CD4-positive, alpha-beta T cell treated with Interleukin-15 for 1 hour (primary cell): Measurements from ENCODE around the gene MYO5C.

Source experiments
- DNase-seq: peaks from one replicate; pipeline ENCODE4 v3.0.0-alpha.2; 2020

MYO5C gene, protein sequence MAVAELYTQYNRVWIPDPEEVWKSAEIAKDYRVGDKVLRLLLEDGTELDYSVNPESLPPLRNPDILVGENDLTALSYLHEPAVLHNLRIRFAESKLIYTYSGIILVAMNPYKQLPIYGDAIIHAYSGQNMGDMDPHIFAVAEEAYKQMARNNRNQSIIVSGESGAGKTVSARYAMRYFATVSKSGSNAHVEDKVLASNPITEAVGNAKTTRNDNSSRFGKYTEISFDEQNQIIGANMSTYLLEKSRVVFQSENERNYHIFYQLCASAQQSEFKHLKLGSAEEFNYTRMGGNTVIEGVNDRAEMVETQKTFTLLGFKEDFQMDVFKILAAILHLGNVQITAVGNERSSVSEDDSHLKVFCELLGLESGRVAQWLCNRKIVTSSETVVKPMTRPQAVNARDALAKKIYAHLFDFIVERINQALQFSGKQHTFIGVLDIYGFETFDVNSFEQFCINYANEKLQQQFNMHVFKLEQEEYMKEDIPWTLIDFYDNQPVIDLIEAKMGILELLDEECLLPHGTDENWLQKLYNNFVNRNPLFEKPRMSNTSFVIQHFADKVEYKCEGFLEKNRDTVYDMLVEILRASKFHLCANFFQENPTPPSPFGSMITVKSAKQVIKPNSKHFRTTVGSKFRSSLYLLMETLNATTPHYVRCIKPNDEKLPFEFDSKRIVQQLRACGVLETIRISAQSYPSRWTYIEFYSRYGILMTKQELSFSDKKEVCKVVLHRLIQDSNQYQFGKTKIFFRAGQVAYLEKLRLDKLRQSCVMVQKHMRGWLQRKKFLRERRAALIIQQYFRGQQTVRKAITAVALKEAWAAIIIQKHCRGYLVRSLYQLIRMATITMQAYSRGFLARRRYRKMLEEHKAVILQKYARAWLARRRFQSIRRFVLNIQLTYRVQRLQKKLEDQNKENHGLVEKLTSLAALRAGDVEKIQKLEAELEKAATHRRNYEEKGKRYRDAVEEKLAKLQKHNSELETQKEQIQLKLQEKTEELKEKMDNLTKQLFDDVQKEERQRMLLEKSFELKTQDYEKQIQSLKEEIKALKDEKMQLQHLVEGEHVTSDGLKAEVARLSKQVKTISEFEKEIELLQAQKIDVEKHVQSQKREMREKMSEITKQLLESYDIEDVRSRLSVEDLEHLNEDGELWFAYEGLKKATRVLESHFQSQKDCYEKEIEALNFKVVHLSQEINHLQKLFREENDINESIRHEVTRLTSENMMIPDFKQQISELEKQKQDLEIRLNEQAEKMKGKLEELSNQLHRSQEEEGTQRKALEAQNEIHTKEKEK (N-terminal part only)

DNA sequence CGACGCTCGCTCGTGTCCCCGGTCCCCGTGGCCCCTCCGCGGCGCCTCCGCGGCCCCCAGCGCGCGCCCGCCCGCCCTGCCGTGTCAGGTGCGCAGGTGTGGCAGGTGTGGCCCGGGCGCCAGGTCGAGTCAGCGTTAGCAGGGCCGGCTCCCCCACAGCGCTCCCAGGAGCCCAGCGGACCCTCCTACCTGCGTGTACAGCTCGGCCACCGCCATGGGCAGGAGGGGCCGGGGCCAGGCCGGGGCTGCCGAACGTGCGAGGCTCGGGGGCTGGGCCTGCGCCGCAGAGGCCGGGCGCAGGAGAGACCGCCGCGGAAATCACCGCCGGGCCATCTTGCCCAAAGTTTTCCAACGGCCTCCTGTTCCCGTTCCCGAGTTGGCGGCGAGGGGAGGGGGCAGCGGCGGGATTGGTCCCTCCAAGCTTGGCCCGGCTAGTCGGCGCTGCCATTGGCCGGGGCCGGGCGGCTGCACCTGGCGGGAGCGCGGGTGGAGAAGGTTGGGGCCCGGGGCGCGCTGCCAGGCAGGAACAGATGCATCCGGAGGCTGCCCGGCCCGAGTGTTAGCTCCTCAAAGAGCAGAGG lies at the start of gene MYO5C:
TSS of gene MYO5C (minus strand) at position 384 of the 581 bp plus-strand sequence. CDS start at position 216, 168 bp downstream.
- no peak for DNase-seq

DNA sequence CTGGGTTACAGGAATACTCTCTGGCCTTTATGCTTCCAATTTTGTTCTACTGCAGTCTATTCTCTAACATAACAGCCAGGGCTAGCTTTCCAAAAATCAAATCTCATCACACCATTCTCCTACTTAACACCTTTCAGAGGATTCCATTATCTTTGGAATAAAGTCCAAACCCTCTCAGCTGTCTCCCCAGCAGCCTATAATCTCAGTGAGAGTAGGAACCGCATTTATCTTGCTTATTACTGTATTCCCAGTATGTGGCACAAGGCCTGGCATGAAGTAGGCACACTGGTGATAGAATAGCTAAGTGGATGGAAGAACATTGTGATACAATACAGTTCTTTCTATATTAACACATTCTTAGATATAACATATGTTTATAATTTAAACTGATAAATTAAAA lies 49.0 kb upstream of the MYO5C start:
- DNase-seq, result no peak

DNA sequence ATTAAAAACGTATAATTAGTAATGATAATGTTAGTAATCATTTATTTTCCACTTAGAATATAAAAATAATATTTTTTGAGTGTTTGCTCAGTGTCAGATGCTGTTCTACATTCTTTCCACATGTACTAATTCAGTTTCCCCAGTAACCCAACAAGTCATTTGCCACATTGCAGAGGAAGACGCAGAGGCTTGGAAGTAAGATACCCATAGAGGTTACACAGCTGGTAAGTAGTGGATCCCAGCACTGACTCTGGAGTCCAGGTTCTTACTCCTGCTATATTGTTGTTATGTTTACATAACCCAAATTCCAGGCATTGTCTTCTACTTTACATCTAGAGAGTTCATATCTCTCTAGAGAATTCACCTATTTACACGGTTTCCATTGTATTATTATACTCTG lies 48.2 kb upstream of the MYO5C start:
- DNase-seq, result no peak

DNA sequence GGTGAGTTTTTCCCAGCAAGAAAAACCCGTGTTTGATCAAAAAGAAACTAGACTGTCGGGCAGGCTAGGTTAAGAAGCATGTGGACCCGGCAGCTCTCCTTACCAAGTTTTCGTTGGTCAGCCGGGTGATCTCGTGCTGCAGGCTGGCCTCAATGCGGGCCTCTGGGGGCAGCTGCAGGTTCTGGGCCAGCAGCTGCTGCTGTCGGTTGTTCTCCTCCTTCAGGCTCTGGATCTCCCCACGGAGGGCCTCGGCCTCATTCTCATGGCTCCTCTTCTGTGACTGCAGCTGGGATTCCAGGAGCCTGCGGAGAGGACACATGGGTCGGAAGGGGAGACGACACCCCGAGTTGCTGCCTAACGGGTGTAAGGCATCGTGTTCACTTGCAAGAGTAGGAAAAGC lies 44.5 kb upstream of the MYO5C start:
- no peak for DNase-seq

DNA sequence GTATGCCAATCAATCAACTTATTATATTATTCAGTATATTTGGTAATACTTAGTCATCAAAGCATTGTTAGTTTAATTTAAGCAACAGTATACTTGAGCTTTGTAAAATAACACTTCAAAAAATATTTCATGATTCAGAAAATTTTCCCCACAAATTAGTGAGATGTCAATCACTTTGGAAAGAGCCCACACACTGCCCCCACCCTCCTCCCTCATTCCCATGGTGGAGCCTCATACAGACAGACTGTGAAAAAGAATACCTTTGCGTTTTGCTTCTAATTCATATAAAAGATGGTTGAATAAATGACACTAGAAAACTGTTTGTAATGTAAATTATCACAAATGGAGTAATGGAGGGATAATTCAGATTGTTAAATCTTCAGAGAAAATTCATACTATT lies 43.3 kb upstream of the MYO5C start:
- no peak for DNase-seq

DNA sequence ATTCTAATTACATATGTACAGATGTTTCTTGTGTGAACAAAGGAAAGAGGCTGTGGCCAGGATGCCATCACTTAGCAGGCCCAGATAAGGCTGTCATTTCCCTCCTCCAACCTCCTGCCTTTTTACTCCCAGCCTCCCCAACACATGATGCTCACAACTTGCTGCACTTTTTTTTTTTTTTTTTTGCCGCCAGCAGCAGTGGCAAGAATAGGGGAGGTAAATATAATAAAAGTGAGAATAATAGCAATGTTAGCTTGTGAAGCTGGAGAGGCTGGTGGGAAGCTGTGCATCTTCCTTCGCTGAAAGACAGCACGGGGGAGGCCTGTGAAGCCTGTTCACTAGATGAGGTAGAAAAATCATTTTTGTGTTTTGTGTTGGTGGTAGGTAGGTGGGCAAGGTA lies 42.5 kb upstream of the MYO5C start:
- no peak for DNase-seq

DNA sequence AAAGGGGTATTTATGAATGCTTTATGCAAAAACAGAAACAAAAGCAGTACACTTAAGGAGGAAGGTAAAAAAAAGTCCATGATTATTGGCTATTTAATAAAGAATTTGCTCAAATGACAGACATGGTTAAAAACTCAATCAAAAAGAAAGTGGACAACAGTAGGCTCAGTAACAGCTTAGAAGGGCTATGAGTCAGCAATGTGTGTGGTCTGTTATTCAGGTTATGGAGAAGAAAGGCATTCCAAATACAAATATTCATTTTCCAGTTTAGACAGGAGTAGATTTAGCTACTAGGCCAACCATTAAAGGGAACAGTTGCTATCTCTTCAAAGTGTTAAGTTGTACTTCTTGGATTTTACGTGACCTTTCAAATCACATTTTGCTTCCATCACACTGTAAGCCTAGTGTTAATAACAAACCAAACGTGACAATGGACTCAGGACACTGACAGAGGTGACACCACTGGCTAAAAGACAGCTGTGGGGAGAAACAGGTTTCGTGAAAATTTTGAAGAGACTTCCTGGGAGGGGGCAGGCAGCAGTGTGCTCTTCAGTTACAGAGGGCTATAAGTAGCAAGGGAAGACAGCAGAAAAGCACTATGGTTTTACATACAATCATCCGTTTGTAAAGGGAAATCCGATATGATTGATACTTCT lies 41.7 kb upstream of the MYO5C start:
- DNase-seq, result no peak

DNA sequence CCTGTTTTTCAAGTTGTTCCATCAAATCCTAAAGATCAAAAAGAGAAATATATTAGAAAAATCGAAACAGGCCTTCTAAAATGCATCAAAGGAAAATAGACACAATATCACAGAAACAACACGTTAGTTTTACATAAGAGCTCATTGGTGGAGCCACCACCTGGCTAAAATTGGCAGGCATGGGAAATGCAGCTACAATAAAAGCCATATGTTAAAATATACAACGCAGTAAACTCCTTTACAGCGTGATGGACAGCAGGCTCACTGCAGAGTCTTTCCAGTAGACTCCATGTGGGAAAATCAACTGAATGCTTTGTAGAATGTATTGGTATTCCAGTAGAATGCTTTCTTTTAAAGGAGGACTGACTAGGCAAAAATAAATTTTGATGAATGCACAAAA lies 40.9 kb upstream of the MYO5C start:
- no peak for DNase-seq

DNA sequence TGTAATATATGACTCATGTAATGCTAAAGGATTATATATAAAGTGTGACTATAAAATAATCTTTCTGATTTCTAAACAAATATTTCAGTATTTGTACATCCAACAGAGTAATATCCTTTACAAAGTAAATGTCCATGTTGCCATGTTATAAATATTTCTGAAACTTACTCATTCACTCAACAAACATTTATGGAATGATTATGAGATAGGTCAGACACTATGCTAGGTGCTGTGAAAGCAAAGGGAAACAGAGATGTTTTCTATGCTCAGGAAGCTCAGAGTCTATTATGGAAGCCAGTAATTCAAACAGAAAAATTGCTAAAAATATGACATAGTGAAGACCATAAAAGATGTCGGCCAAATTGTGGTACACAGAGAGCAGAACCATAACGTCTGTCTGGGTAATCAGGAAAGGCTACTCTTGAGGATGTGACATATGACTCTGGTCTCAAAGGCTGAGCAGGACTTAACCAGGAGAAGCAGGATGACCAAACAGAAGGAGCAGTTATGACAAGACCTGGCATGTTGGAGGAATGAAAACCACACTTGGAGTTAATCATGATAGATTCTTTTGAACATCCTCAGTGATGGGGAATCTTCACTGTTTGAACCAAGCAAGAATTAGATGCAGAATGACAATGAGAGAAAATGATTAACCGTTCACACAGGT lies 39.0 kb upstream of the MYO5C start:
- DNase-seq, result no peak

DNA sequence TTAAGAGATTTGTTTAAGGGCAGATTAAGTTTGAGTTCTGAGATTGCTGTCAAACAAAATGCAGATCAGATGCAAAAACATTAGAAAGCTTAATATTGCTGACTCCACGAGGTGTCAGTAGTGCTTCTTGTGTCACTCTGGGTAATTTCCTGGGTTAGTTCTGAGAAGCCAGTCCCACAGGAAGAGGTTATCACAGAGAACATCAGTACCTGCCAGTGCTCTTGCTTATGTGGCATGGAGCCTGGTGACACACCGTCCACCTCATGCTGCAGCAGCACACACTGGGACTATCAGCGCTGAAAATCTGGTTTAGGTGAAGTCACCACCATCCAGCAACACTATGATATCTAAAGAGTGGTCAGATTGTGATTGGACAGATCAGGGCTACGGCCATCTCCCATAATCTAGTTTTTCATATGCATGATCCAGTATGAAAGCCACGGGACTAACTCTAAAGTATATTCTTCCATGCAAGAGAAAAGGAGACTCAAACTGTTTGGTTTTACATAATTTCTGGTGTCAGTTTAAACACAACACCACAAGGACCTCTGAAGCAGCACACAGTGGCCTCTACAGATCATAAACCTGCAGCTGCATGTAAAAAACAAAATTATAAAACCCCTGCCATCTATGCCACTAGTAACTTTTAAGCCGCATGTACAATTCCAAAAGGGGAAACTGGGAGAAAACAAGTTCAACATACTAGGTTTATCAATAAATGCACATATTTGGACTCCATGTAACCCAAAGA lies 36.1 kb upstream of the MYO5C start:
- DNase-seq, result peak; percentile 69

DNA sequence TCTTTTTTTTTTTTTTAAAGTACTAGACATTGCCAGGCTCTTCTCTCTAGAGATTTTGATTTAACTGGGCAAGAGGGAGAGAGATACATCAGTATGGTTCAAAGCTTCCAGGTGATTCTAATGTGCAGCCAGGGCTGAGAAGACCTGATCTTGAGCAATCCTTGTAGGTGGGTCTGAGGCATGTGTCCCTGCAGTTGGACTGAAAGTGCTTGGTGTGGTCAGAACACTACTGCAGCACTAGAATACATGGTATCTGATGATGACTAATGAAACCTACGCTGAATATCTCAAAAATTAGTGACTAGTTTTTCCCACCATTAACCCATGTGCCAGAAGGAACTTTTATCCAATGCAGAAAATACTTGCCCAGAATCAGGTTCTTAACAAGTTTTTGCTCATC lies 34.4 kb upstream of the MYO5C start:
- no peak for DNase-seq

DNA sequence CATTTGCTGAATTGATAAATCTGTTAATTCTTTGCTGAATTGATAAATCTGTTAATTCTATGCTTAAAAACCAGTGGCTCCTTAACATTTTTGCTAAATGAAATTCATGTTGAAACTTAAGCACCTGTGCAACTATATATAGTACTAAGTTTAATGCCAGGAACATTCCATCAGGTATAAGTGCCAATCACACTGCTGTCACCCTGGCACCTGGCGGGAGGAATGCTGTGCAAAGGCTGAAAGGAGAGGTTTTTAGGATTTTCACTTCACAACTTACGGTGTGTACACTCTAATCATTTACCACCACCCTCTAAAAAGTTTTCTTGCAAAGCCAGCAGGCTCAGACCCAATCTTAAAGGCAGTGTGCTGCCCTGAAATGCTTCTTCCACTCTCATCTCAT lies 33.5 kb upstream of the MYO5C start:
- no peak for DNase-seq

DNA sequence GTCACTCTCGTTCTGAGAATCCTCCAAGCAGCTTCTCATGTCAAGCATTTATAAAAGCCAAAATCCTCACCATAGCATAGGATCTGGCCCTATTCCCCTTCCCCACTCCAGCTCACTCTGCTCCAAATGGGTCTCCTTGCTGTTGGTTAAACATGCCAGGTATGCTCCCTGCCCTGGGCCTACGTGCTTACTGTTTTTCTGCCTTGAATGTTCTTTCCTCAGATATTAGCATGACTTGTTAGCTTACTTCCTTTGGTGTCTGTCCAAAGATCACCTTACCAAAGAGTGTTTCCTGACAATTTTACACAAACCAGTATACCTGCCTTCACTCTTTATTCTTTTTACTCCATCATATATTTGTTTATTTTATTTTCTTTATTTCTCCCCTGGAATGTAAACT lies 33.1 kb upstream of the MYO5C start:
- no peak for DNase-seq

DNA sequence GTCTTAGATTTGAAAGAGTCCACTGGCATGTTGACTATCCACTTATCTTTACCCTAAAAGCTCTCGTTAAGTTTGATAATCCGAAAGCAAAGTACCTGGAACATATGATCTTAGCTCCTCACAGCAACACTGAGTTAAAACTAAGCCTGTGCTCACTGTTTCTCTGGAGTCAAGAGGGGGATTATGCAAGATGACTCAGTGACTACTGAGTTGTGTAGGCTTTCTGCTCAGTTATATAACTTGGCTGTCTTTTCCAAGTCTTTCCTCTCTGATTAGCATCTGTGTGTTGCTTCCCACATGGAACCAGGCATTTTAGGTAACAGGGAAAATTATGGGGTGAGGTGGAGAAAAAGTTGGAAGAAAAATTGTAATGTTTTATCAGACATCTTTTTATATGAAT lies 31.2 kb upstream of the MYO5C start:
- DNase-seq, result no peak

DNA sequence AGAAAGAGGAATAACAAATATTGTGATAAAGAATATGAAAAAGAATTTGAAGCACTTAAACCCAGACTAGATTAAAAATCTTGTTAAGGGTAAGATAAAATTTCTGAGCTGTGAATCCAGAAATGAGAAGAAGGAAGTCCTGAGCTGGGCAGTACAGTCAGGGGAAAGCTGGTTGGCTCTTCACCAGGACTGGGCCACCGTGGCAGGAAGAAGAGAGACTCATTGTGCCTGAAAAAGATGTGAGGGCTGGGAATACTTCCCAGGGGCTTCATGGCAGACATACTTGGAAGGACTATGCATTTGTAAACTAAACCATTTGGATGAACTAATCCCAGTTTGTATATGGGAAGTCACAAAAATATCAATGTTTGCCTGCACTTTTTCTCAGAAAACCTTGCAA lies 28.5 kb upstream of the MYO5C start:
- DNase-seq, result no peak

DNA sequence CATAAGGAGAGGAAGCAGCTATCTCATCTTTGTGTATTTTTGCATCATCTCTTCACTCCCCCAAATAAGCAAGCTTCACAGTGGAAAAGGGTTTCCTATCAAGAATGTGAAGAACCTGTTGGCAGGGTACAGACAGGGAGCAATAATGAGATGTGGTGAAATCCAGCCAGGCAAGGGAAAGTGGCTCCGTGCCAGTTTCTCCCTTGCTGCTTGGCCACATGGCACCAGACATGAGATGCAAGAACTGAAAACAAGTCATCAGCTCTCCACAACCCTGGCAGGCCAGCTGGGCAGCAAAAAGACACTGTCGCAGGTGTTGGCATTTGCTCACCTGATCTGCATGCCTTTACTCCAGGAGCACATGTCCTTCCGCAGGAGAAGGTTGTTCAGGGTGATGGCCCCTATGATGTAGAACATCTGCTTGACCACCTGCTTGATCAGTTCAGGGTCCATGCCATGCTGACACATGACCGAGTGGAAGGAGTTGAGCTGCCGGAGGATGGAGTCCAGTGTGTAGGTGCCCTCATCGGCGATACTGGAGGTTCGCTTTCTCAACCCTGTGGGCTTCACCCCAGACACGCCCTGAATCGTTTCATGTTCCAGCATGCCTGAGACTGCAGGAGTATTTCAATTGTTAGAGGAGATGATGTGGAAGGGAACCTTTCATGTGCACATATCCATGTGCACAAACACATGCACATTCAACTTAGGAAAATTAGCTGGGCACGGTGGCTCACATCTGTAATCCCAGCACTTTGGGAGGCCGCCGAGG lies 23.3 kb upstream of the MYO5C start:
- DNase-seq, result no peak

DNA sequence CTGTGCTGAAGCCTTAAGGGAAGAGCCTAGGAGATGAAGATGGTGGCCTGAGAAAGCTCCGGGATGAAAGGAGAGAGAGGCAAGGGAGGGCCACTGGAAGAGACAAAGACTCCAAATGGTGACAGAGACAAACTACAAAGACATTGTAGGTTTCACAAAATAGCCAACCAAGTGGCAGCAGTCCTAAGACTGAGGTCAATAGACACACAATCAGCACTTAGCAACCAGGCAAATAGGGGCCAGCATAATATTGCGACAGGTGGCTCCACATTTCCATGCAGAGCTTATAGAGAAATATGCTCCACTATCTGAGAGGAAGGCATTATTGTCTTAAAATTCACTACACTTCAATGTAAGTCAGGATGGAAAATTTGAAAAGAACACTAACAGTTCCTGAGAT lies 22.1 kb upstream of the MYO5C start:
- no peak for DNase-seq

DNA sequence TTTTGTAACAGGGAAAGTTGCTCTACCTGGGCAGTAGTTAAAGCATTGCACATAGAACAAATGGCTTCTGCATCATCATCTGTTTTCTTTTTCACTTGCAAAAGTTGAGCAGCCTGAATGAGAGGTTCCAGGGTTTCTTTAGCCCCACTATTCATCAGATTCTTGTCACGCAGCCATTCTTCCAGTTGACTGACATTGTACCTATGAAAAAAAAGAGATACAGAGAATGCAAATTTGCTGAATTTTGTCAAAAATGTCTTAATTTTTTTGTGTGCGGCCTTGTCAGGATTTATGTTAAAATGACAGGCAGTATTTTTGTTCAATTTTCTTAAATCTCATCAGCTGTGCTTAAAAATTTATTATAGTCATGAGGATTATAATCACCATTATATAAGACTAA lies 21.4 kb upstream of the MYO5C start:
- no peak for DNase-seq

DNA sequence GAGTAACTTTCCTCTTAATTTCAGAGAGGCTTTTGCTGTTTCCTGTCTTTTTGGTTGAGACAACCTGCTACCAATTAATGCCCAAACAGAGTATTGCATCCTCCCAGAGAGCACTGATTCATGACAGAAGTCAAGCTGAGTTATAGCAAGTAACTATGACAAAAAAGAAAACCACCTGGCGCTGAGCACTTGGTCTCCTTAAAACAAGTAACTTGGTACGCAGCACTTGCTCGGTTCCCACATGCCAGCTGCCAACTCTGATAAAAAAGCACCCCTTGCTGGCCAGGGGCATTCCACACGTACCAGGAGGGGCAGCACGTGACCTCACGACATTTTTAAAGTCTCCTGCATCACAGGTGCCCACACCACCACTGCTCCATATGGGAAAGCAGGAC lies 13.5 kb upstream of the MYO5C start:
- no peak for DNase-seq

DNA sequence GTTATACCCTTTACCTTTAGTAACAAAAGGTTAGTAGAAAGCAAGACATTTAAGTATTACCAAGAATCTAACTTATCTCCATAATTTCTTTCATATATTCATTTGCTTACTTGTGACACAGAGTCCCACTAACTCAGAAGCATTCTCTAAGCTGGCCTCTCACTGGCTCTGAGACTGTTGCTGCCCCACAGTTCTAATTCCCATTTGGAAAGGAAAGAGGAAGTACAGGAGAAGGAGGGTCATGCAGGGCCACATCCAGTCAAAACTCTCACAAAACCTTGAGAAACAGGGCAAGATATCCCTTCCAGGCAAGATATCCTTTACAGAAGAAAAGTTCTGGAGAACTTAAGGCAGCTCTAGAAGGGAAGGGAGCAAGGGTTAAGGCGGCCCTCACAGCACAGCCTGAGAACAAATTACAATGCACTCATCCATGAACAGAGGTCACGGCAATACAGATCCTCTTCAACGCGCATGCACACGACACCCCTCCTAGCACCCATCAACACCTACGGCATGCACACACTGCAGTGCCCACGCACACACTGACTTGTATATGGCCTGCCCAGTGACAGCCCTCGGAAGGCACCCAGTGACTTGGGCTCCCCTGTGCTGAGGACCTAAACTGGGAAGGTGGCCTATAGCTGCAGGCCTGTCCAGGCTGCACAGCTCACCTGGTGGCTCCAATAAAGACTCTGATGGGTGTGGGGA lies 13.0 kb upstream of the MYO5C start:
- DNase-seq, result no peak
